ENCODE data around the gene SLC35D1. TPM values are rescaled to one million over a fixed set of nuclear protein-coding genes. Genes with fewer than 3 reads are reported as not detected.

The SLC35D1 gene
- 7.0 TPM for total RNA-seq (2021; ENCODE audit: unreplicated experiment)
- 2.1 TPM for polyA plus RNA-seq (2012; ENCODE audit: insufficient read length)
- percentile 65 among the genes with signal in this experiment for Bru-seq, nascent RNA
- BruChase-seq, experiment 1, labeled RNA remaining after a 2-hour chase: percentile 68 among the genes with signal in this experiment
- percentile 68 among the genes with signal in this experiment for BruChase-seq, experiment 2, labeled RNA remaining after a 6-hour chase
- long read RNA-seq, full-length matches to known transcripts: 3 of 4 reads
- long read RNA-seq, partial matches to known transcripts: 0 of 4 reads
- long read RNA-seq, other reads (novel, unspliced or antisense): 1 of 4 reads

GRCh38 chr1:67053785-67054772, at the start of gene SLC35D1:
TSS of gene SLC35D1 (minus strand) at chr1:67054148. CDS start at chr1:67054013, 135 bp downstream.
- POLR2A ChIA-PET: interaction anchor here (0.6 kb wide), 1 partner anchor 179 kb away, joined by 12 read pairs; no protein-coding TSS in a partner anchor
- no peak for TF ChIP-seq POLR2AphosphoS5 (IDR thresholded peaks at IDR 0.05; ENCODE audit: low read depth, low read length)
- no peak for TF ChIP-seq REST (IDR thresholded peaks at IDR 0.05; ENCODE audit: insufficient read depth in 1 of 2, low read depth in 2 of 2, low read length in 1 of 2)
- TF ChIP-seq CTCF (IDR thresholded peaks at IDR 0.05): no peak
- TF ChIP-seq TCF7L2 (IDR thresholded peaks at IDR 0.05; ENCODE audit: low read depth, low read length): no peak; the same call in 1 of the 2 replicates
- 0 out of 2 replicates have a peak, but pooled peaks have one; percentile 68 for TF ChIP-seq SIN3A (IDR thresholded peaks at IDR 0.05; ENCODE audit: borderline replicate concordance, insufficient read depth, low read depth, low read length)
- in situ Hi-C loops (cut with HindIII; ENCODE audit: low pct_unique_long_range_greater_than_20kb, low sequenced_read_pairs): no loop called here
- DNase-seq (ENCODE audit: low read depth, low spot score) (no peak), ATAC-seq (peak; percentile 89)
- no TSS peak for BruUV-seq (replicated peaks)
- CTCF ChIA-PET: interaction anchor here (0.6 to 1.0 kb wide), 2 partner anchors 107 to 288 kb away, joined by 3 to 5 read pairs; no protein-coding TSS in a partner anchor
- intact Hi-C loops (cut with micrococcal nuclease; ENCODE audit: unreplicated experiment): no loop called here
- Histone ChIP-seq H3K9me3 (ENCODE audit: control insufficient read depth, insufficient read depth, low read depth, low read length) (no peaks in the 10 kb centered on the region), H3K36me3 (ENCODE audit: control insufficient read depth, insufficient read depth, low read length) (peaks cover 2% of the 10 kb centered on the region), H3K27ac (ENCODE audit: low read length) (peak within 1 kb of the TSS; percentile 77), H3K4me1 (ENCODE audit: control insufficient read depth, insufficient read depth, low read length) (peaks cover 5% of the 10 kb centered on the region; the same call in 1 of the 2 replicates), H3K27me3 (ENCODE audit: control insufficient read depth, insufficient read depth, low read length) (no peaks in the 10 kb centered on the region), H3K4me3 (ENCODE audit: low read depth in 2 of 2, low read length in 2 of 2) (peak within 1 kb of the TSS; percentile 82 to 88)

GRCh38 chr1:67103548-67103947, 49.6 kb upstream of the SLC35D1 start:
- peaks cover 3% of the 10 kb centered on the region for H3K27me3 ChIP-seq (ENCODE audit: control insufficient read depth, insufficient read depth, low read length)
- CTCF ChIA-PET: no interaction called here
- H3K36me3 ChIP-seq (ENCODE audit: control insufficient read depth, insufficient read depth, low read length): no peaks in the 10 kb centered on the region
- in situ Hi-C loops (cut with HindIII; ENCODE audit: low pct_unique_long_range_greater_than_20kb, low sequenced_read_pairs) (no loop called here), intact Hi-C loops (cut with micrococcal nuclease; ENCODE audit: unreplicated experiment) (no loop called here)
- no peak for TF ChIP-seq SIN3A (IDR thresholded peaks at IDR 0.05; ENCODE audit: borderline replicate concordance, insufficient read depth, low read depth, low read length)
- TF ChIP-seq REST (IDR thresholded peaks at IDR 0.05; ENCODE audit: insufficient read depth in 1 of 2, low read depth in 2 of 2, low read length in 1 of 2): no peak
- TF ChIP-seq TCF7L2 (IDR thresholded peaks at IDR 0.05; ENCODE audit: low read depth, low read length): no peak
- no peak for TF ChIP-seq CTCF (IDR thresholded peaks at IDR 0.05)
- TF ChIP-seq POLR2AphosphoS5 (IDR thresholded peaks at IDR 0.05; ENCODE audit: low read depth, low read length): no peak
- POLR2A ChIA-PET: no interaction called here
- H3K4me3 ChIP-seq (ENCODE audit: low read depth in 2 of 2, low read length in 2 of 2): no peak overlapping the region
- no peaks in the 10 kb centered on the region for H3K9me3 ChIP-seq (ENCODE audit: control insufficient read depth, insufficient read depth, low read depth, low read length)
- no peaks in the 10 kb centered on the region for H3K4me1 ChIP-seq (ENCODE audit: control insufficient read depth, insufficient read depth, low read length)
- BruUV-seq (replicated peaks): no TSS peak
- no peak overlapping the region for H3K27ac ChIP-seq (ENCODE audit: low read length)
- DNase-seq (ENCODE audit: low read depth, low spot score) (no peak), ATAC-seq (no peak)

Data from Panc1 (cell line).